Stomach smooth muscle (tissue), 2 donors: ENCODE measurements around the gene GALNT7.

Experiments used
- H3K27ac ChIP-seq: one replicate; pipeline ENCODE4 v1.7.0; 2013; ENCODE audit warnings: mild to moderate bottlenecking, low read length, inconsistent platforms
- H3K27me3 ChIP-seq, 2 donors: one replicate each; pipeline ENCODE4 v1.7.0; 2013; ENCODE audit warnings: low read length in 2 of 2; ENCODE audit not compliant: insufficient read depth in 2 of 2, control insufficient read depth in 1 of 2
- H3K36me3 ChIP-seq, 2 donors: one replicate each; pipeline ENCODE4 v1.7.0; 2013; ENCODE audit warnings: low read length in 2 of 2; ENCODE audit not compliant: control insufficient read depth in 2 of 2, insufficient read depth in 2 of 2
- H3K4me1 ChIP-seq: one replicate; pipeline ENCODE4 v1.7.0; 2013; ENCODE audit warnings: low read length; ENCODE audit not compliant: control insufficient read depth, insufficient read depth
- H3K4me3 ChIP-seq, 2 donors: one replicate each; pipeline ENCODE4 v1.7.0; 2013; ENCODE audit warnings: low read length in 2 of 2
- H3K9ac ChIP-seq, 2 donors: one replicate each; pipeline ENCODE4 v1.7.0; 2013; ENCODE audit warnings: low read length in 2 of 2, mild to moderate bottlenecking in 1 of 2
- H3K9me3 ChIP-seq, 2 donors: one replicate each; pipeline ENCODE4 v1.7.0; 2013; ENCODE audit warnings: low read length in 2 of 2; ENCODE audit not compliant: control insufficient read depth in 2 of 2
- donor health status: healthy.
- donor health status: Pancreatic carcinoma.

The GALNT7 gene

GRCh38 chr4:173167758-173168395, 734 bp upstream of the GALNT7 start:
- Histone ChIP-seq H3K9ac (peak overlapping the region; percentile 63 to 64), H3K27me3 (no peaks in the 10 kb centered on the region), H3K36me3 (no peaks in the 10 kb centered on the region), H3K9me3 (no peaks in the 10 kb centered on the region), H3K4me1 (no peaks in the 10 kb centered on the region), H3K27ac (peak overlapping the region; percentile 42), H3K4me3 (peak overlapping the region; percentile 76 to 86)

- peak overlapping the region; percentile 53 to 72 for H3K9ac ChIP-seq
- no peaks in the 10 kb centered on the region for H3K9me3 ChIP-seq
- H3K4me1 ChIP-seq: no peaks in the 10 kb centered on the region
- H3K4me3 ChIP-seq: peak overlapping the region; percentile 48 to 86
- no peaks in the 10 kb centered on the region for H3K27me3 ChIP-seq
- H3K27ac ChIP-seq: peak overlapping the region; percentile 81
- no peaks in the 10 kb centered on the region for H3K36me3 ChIP-seq
Observed at GRCh38 chr4:173169178-173169427, 492 bp downstream of the GALNT7 start.

GRCh38 chr4:173169428-173170181, 994 bp downstream of the GALNT7 start:
- Histone ChIP-seq H3K4me1 (no peaks in the 10 kb centered on the region), H3K9me3 (no peaks in the 10 kb centered on the region), H3K9ac (peak overlapping the region; percentile 53 to 72), H3K27me3 (no peaks in the 10 kb centered on the region), H3K4me3 (peak overlapping the region; percentile 48 to 86), H3K27ac (peak overlapping the region; percentile 81), H3K36me3 (no peaks in the 10 kb centered on the region)

- Histone ChIP-seq H3K4me3 (peak overlapping the region; percentile 48 to 86), H3K4me1 (no peaks in the 10 kb centered on the region), H3K36me3 (no peaks in the 10 kb centered on the region), H3K27me3 (no peaks in the 10 kb centered on the region), H3K9me3 (no peaks in the 10 kb centered on the region), H3K9ac (peak overlapping the region; percentile 53 to 72), H3K27ac (peak overlapping the region; percentile 81)
Observed at GRCh38 chr4:173170182-173170778, 1.7 kb downstream of the GALNT7 start.

- H3K36me3 ChIP-seq: no peaks in the 10 kb centered on the region
- no peaks in the 10 kb centered on the region for H3K9me3 ChIP-seq
- H3K9ac ChIP-seq: no peak overlapping the region
- no peaks in the 10 kb centered on the region for H3K4me1 ChIP-seq
- no peaks in the 10 kb centered on the region for H3K27me3 ChIP-seq
- H3K27ac ChIP-seq: no peak overlapping the region
- H3K4me3 ChIP-seq: no peak overlapping the region
Observed at GRCh38 chr4:173171098-173171497, 2.5 kb downstream of the GALNT7 start.

GRCh38 chr4:173171987-173172386, 3.4 kb downstream of the GALNT7 start:
- Histone ChIP-seq H3K4me1 (no peaks in the 10 kb centered on the region), H3K27me3 (no peaks in the 10 kb centered on the region), H3K9me3 (no peaks in the 10 kb centered on the region), H3K9ac (no peak overlapping the region), H3K36me3 (no peaks in the 10 kb centered on the region), H3K27ac (no peak overlapping the region), H3K4me3 (no peak overlapping the region)

- H3K36me3 ChIP-seq: no peaks in the 10 kb centered on the region
- H3K4me1 ChIP-seq: no peaks in the 10 kb centered on the region
- H3K27me3 ChIP-seq: no peaks in the 10 kb centered on the region
- no peak overlapping the region for H3K27ac ChIP-seq
- H3K4me3 ChIP-seq: no peak overlapping the region
- H3K9me3 ChIP-seq: no peaks in the 10 kb centered on the region
- H3K9ac ChIP-seq: no peak overlapping the region
Observed at GRCh38 chr4:173174184-173174583, 5.6 kb downstream of the GALNT7 start.

- H3K27ac ChIP-seq: no peak overlapping the region
- no peaks in the 10 kb centered on the region for H3K27me3 ChIP-seq
- H3K36me3 ChIP-seq: no peaks in the 10 kb centered on the region
- no peaks in the 10 kb centered on the region for H3K9me3 ChIP-seq
- no peak overlapping the region for H3K4me3 ChIP-seq
- no peak overlapping the region for H3K9ac ChIP-seq
- no peaks in the 10 kb centered on the region for H3K4me1 ChIP-seq
Observed at GRCh38 chr4:173174594-173175012, 6.0 kb downstream of the GALNT7 start.

GRCh38 chr4:173176010-173176409, 7.4 kb downstream of the GALNT7 start:
- H3K9ac ChIP-seq: no peak overlapping the region
- H3K27me3 ChIP-seq: no peaks in the 10 kb centered on the region
- no peaks in the 10 kb centered on the region for H3K4me1 ChIP-seq
- no peak overlapping the region for H3K27ac ChIP-seq
- H3K36me3 ChIP-seq: no peaks in the 10 kb centered on the region
- no peak overlapping the region for H3K4me3 ChIP-seq
- no peaks in the 10 kb centered on the region for H3K9me3 ChIP-seq

- no peaks in the 10 kb centered on the region for H3K36me3 ChIP-seq
- no peak overlapping the region for H3K4me3 ChIP-seq
- no peak overlapping the region for H3K27ac ChIP-seq
- H3K9me3 ChIP-seq: no peaks in the 10 kb centered on the region
- H3K9ac ChIP-seq: no peak overlapping the region
- no peaks in the 10 kb centered on the region for H3K27me3 ChIP-seq
- no peaks in the 10 kb centered on the region for H3K4me1 ChIP-seq
Observed at GRCh38 chr4:173177232-173177631, 8.6 kb downstream of the GALNT7 start.

- H3K27ac ChIP-seq: no peak overlapping the region
- H3K4me1 ChIP-seq: no peaks in the 10 kb centered on the region
- no peak overlapping the region for H3K4me3 ChIP-seq
Observed at GRCh38 chr4:173178144-173178543, 9.5 kb downstream of the GALNT7 start.

More at GRCh38 chr4:173178144-173178543, 9.5 kb downstream of the GALNT7 start:
- Histone ChIP-seq H3K9me3 (no peaks in the 10 kb centered on the region), H3K27me3 (no peaks in the 10 kb centered on the region), H3K9ac (no peak overlapping the region), H3K36me3 (no peaks in the 10 kb centered on the region)
